ENCODE results near the gene TMEM44.

The TMEM44 gene

DNA sequence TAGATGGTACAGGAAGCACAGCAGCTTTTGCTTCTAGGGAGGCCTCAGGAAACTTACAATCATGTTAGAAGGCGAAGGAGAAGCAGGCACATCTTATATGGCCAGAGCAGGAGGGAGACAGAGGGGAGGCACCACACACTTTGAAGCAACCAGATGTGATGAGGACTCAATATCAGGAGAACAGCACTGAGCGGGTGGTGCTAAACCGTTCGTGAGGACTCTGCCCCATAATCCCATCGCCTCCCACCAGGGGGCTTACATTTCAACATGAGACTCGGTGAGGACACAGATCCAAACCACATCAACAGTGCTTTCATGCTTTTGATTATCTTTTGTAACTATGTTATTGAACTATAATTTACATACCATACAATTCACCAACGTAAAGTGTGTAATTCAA lies 7.6 kb upstream of the TMEM44 start:
- Histone ChIP-seq H3K27me3 (replicated peaks; ENCODE audit: control insufficient read depth, insufficient read depth, low read length) (no peaks in the 10 kb centered on the region), H3K4me3 (replicated peaks; ENCODE audit: low read depth, low read length) (no peak overlapping the region), H3K36me3 (ENCODE audit: control insufficient read depth, insufficient read depth, low read length) (peaks cover 18% of the 10 kb centered on the region)
- TF ChIP-seq CTCF (IDR thresholded peaks at IDR 0.05; ENCODE audit: insufficient read depth, low read length, poor library complexity, severe bottlenecking), result peak; percentile 30
- DNase-seq (ENCODE audit: extremely low read depth, insufficient read length), result no peak

- no peak overlapping the region for H3K4me3 ChIP-seq (replicated peaks; ENCODE audit: low read depth, low read length)
- no peak for DNase-seq (ENCODE audit: extremely low read depth, insufficient read length)
- no peaks in the 10 kb centered on the region for H3K27me3 ChIP-seq (replicated peaks; ENCODE audit: control insufficient read depth, insufficient read depth, low read length)
- no peak for TF ChIP-seq CTCF (IDR thresholded peaks at IDR 0.05; ENCODE audit: insufficient read depth, low read length, poor library complexity, severe bottlenecking)
- H3K36me3 ChIP-seq (ENCODE audit: control insufficient read depth, insufficient read depth, low read length), result peaks cover 15% of the 10 kb centered on the region
Measured at GRCh38 chr3:194638991-194639605, 5.9 kb upstream of the TMEM44 start.

DNA sequence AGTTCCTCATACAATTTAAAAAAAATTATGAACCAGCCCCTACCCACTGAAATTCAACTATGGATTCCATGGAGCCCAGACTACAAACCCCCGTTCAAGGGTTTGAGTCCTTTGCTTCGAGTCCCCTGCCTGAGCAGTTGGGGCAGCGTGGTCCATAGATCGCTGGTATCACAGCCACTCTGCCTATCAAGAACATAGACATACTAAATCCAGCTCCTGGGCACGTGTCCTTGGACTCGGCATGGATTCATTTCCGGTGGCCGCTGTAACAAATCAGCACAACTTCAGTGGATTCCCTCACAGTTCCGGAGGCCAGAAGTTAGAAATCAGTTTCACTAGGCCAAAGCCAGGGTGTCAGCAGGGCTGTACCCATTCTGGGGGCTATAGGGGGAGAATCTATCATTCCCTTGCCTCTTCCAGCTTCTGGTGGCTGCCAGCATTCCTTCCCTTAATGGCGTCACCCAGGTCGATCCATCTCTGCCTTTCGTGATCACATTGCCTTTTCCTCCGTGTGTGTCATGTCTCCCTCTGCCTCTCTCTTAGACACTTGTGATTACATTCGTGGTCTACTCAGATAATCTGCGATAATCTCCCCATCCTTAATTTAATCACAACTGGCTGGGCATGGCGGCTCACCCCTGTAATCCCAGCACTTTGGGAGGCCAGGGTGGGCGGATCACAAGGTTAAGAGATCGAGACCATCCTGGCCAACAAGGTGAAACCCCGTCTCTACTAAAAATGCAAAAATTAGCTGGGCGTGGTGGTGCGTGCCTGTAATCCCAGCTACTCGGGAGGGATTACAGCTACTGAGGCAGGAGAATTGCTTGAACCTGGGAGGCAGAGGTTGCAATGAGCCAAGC lies 4.6 kb upstream of the TMEM44 start:
- TF ChIP-seq CTCF (IDR thresholded peaks at IDR 0.05; ENCODE audit: insufficient read depth, low read length, poor library complexity, severe bottlenecking), result no peak
- peaks cover 14% of the 10 kb centered on the region for H3K36me3 ChIP-seq (ENCODE audit: control insufficient read depth, insufficient read depth, low read length)
- H3K27me3 ChIP-seq (replicated peaks; ENCODE audit: control insufficient read depth, insufficient read depth, low read length), result no peaks in the 10 kb centered on the region
- DNase-seq (ENCODE audit: extremely low read depth, insufficient read length), result no peak
- no peak overlapping the region for H3K4me3 ChIP-seq (replicated peaks; ENCODE audit: low read depth, low read length)

DNA sequence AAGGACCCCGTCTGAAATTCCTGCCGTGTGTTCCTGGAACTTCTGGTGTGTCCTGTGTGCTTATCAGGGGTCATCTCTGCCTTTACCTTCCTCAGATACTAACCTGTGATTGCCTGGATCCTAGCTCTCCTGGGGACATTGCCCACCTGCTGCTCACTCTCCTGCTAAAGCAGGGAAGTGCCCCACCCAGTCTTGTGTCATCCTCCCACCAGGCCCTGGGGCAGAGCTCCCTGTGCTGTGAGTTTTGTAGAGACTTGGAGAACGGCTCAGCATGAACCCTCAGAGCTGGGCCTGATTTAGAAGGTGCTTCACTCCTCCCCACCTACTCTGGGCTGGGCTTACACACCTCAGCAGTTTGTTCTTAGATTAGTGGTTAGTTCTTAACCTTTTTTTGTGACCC lies 3.8 kb upstream of the TMEM44 start:
- Histone ChIP-seq H3K27me3 (replicated peaks; ENCODE audit: control insufficient read depth, insufficient read depth, low read length) (no peaks in the 10 kb centered on the region), H3K4me3 (replicated peaks; ENCODE audit: low read depth, low read length) (no peak overlapping the region), H3K36me3 (ENCODE audit: control insufficient read depth, insufficient read depth, low read length) (peaks cover 12% of the 10 kb centered on the region)
- no peak for DNase-seq (ENCODE audit: extremely low read depth, insufficient read length)
- no peak for TF ChIP-seq CTCF (IDR thresholded peaks at IDR 0.05; ENCODE audit: insufficient read depth, low read length, poor library complexity, severe bottlenecking)

- Histone ChIP-seq H3K27me3 (replicated peaks; ENCODE audit: control insufficient read depth, insufficient read depth, low read length) (no peaks in the 10 kb centered on the region), H3K4me3 (replicated peaks; ENCODE audit: low read depth, low read length) (peak overlapping the region; percentile 68), H3K36me3 (ENCODE audit: control insufficient read depth, insufficient read depth, low read length) (no peaks in the 10 kb centered on the region; the same call in none of the 2 replicates)
- no peak for DNase-seq (ENCODE audit: extremely low read depth, insufficient read length)
- no peak for TF ChIP-seq CTCF (IDR thresholded peaks at IDR 0.05; ENCODE audit: insufficient read depth, low read length, poor library complexity, severe bottlenecking)
Measured at GRCh38 chr3:194632809-194633348, 340 bp downstream of the TMEM44 start.
